ENCODE results near the gene KRT13. TPM values are rescaled to one million over a fixed set of nuclear protein-coding genes. Genes with fewer than 3 reads are reported as not detected.

Gene KRT13
- total and polyA plus RNA-seq, 2 of the 4 experiments (the other 2 are of a cell fraction) = 0.18 to 0.56 TPM

DNA sequence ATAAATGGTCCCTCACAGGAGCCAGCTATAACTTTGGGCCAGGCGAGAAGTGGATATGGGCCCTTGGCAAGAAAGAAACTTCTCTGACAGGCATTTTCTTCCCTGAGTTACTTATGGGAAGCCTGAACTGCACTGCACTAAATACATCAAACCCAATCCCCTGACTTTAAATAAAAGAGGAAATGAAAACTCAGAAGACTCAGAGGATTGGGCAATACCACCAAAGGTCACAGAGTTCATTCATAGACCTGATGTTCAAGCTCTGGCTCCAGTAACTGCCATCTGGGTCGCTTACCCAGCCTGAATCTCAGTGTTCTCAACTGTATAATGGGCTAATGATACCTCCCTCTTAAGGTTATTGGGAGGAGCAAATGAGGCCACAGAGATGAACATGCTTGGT is 25.3 kb downstream of the KRT13 start:
- Histone ChIP-seq H3K27me3 (ENCODE audit: control insufficient read depth, insufficient read depth, low read length) (peaks cover 12% of the 10 kb centered on the region), H3K56ac (ENCODE audit: extremely low read depth, insufficient read depth, low read length) (no peak overlapping the region), H2BK5ac (ENCODE audit: low read depth, low read length, poor library complexity, severe bottlenecking) (no peak overlapping the region), H2BK20ac (ENCODE audit: low read depth, low read length) (no peak overlapping the region), H2BK120ac (ENCODE audit: low read depth, low read length) (no peak overlapping the region), H3K23ac (ENCODE audit: low read depth, low read length) (no peak overlapping the region), H3K36me3 (ENCODE audit: control insufficient read depth, insufficient read depth, low read length) (no peaks in the 10 kb centered on the region), H3K14ac (replicated peaks; ENCODE audit: low read depth, low read length) (no peak overlapping the region), H2AK5ac (ENCODE audit: low read depth, low read length) (no peak overlapping the region), H3K9me1 (ENCODE audit: insufficient read depth, low read length) (no peaks in the 10 kb centered on the region), H3K4me1 (ENCODE audit: control insufficient read depth, insufficient read depth, low read length) (no peaks in the 10 kb centered on the region), H4K91ac (ENCODE audit: insufficient read depth, low read depth, low read length) (no peak overlapping the region), H2AK9ac (replicated peaks; ENCODE audit: low read depth, low read length, poor library complexity) (no peak overlapping the region), H3K4me3 (ENCODE audit: insufficient read depth, low read depth, low read length) (no peak overlapping the region), H4K8ac (ENCODE audit: low read depth in 2 of 2, low read length in 2 of 2) (no peak overlapping the region), H3K9ac (ENCODE audit: low read depth, low read length) (no peak overlapping the region), H2BK15ac (ENCODE audit: low read depth, low read length) (no peak overlapping the region), H3K18ac (ENCODE audit: low read depth, low read length) (no peak overlapping the region), H3K79me1 (ENCODE audit: low read depth in 1 of 2, low read length in 2 of 2) (no peaks in the 10 kb centered on the region), H3K9me3 (ENCODE audit: control insufficient read depth, insufficient read depth, low read length) (no peaks in the 10 kb centered on the region), H3K27ac (ENCODE audit: insufficient read depth, low read length) (no peak overlapping the region), H3K4me2 (ENCODE audit: low read depth, low read length) (no peak overlapping the region), H4K5ac (ENCODE audit: low read depth, low read length) (no peak overlapping the region), H2AFZ (replicated peaks; ENCODE audit: low read length, poor library complexity) (no peak overlapping the region), H4K20me1 (ENCODE audit: insufficient read depth, low read length) (no peaks in the 10 kb centered on the region), H3K4ac (ENCODE audit: low read depth, low read length) (no peak overlapping the region)
- intact Hi-C loops (cut with micrococcal nuclease) = no loop called here
- DNase-seq = no peak
- dilution Hi-C loops (cut with HindIII; ENCODE audit: low sequenced_read_pairs, unreplicated experiment) = no loop called here
- TF ChIP-seq POLR2A (IDR thresholded peaks at IDR 0.05; ENCODE audit: low read depth, low read length) (no peak), RFX5 (IDR thresholded peaks at IDR 0.05; ENCODE audit: low read depth, low read length) (no peak), RCOR1 (IDR thresholded peaks at IDR 0.05; ENCODE audit: insufficient replicate concordance, low read length) (no peak), MAFK (IDR thresholded peaks at IDR 0.05; ENCODE audit: low read depth, low read length) (no peak), RAD21 (IDR thresholded peaks at IDR 0.05; ENCODE audit: low read length) (no peak), MXI1 (IDR thresholded peaks at IDR 0.05; ENCODE audit: borderline replicate concordance, low read depth, low read length) (no peak), MAZ (IDR thresholded peaks at IDR 0.05; ENCODE audit: borderline replicate concordance, low read depth, low read length) (no peak), FOS (IDR thresholded peaks at IDR 0.05; ENCODE audit: low read depth, low read length) (no peak), CTCF (conservative IDR thresholded peaks at IDR 0.05; ENCODE audit: low read depth, low read length) (no peak), CEBPB (IDR thresholded peaks at IDR 0.05; ENCODE audit: low read depth, low read length) (no peak), USF2 (IDR thresholded peaks at IDR 0.05; ENCODE audit: low read depth, low read length) (no peak), BHLHE40 (IDR thresholded peaks at IDR 0.05; ENCODE audit: low read depth, low read length) (no peak), SMC3 (IDR thresholded peaks at IDR 0.05; ENCODE audit: low read depth, low read length) (no peak), NFE2L2 (IDR thresholded peaks at IDR 0.05; ENCODE audit: low read depth, low read length) (no peak)
- TF ChIP-seq, protein P1, sequence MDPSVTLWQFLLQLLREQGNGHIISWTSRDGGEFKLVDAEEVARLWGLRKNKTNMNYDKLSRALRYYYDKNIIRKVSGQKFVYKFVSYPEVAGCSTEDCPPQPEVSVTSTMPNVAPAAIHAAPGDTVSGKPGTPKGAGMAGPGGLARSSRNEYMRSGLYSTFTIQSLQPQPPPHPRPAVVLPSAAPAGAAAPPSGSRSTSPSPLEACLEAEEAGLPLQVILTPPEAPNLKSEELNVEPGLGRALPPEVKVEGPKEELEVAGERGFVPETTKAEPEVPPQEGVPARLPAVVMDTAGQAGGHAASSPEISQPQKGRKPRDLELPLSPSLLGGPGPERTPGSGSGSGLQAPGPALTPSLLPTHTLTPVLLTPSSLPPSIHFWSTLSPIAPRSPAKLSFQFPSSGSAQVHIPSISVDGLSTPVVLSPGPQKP (IDR thresholded peaks at IDR 0.05; ENCODE audit: borderline replicate concordance, low read depth, low read length) = no peak
- in situ Hi-C loops (cut with MboI; ENCODE audit: low sequenced_read_pairs) = no loop called here
- ChIA-PET POLR2A (ENCODE audit: unreplicated experiment) (no interaction called here), CTCF (no interaction called here)
- no peak for ATAC-seq (ENCODE audit: low read depth)
- no CpG with 5 or more reads among the region's 2 CpGs for WGBS, 2 experiments (ENCODE audit: extremely low coverage in 2 of 2, insufficient read length in 1 of 2)
- BruUV-seq (replicated peaks) = no TSS peak

Data from IMR-90 (cell line).